SU-DHL-6 (cell line): Measurements from ENCODE around the gene C19orf38.
A peak's percentile ranks its signal among the peaks of the same experiment; 100 is the strongest.
"Not testable (repeated sequence)": the region's sequence is repeated elsewhere in the genome, so short reads cannot be mapped to it uniquely, and the experiment has no call there.

Source experiments
- H2AFZ ChIP-seq: fragments of 200-600 bp; sonication (generic); 2 replicates; pipeline ENCODE4 v1.6.1; 2014; ENCODE audit warnings: low read depth, mild to moderate bottlenecking, moderate library complexity, mixed read lengths, antibody characterized with exemption, low read length; ENCODE audit not compliant: severe bottlenecking
- H3F3A ChIP-seq: fragments of 200-600 bp; shearing (Covaris generic); 2 replicates; pipeline ENCODE4 v1.6.0; 2016; ENCODE audit warnings: antibody characterized with exemption, mild to moderate bottlenecking; ENCODE audit not compliant: insufficient read depth
- H3K27ac ChIP-seq: fragments of 200-600 bp; sonication (generic); 2 replicates; pipeline ENCODE4 v1.5.1; 2016; ENCODE audit warnings: low read depth, mild to moderate bottlenecking, low read length, moderate library complexity, mixed read lengths
- H3K27me3 ChIP-seq: fragments of 200-600 bp; sonication (generic), shearing (Covaris generic); 2 replicates; pipeline ENCODE4 v1.6.0; 2014; ENCODE audit warnings: mild to moderate bottlenecking, low read length
- H3K36me3 ChIP-seq: fragments of 200-600 bp; sonication (generic); 2 replicates; pipeline ENCODE4 v1.6.1; 2014; ENCODE audit warnings: mild to moderate bottlenecking, low read length, mixed read lengths
- H3K4me2 ChIP-seq: fragments of 300-600, 200-600 bp; shearing (Covaris generic), sonication (generic); 2 replicates; pipeline ENCODE4 v1.6.0; 2014; ENCODE audit warnings: low read length, low read depth, mild to moderate bottlenecking; ENCODE audit not compliant: poor library complexity, severe bottlenecking
- H3K4me3 ChIP-seq: fragments of 200-600 bp; sonication (generic); 2 replicates; pipeline ENCODE4 v1.5.1; 2014; ENCODE audit warnings: antibody characterized with exemption, low read length, mild to moderate bottlenecking, mixed read lengths; ENCODE audit not compliant: insufficient read depth, poor library complexity, severe bottlenecking
- H3K79me2 ChIP-seq: fragments of 200-600 bp; sonication (generic); 2 replicates; pipeline ENCODE4 v1.6.1; 2014; ENCODE audit warnings: mild to moderate bottlenecking, low read length, moderate library complexity; ENCODE audit not compliant: insufficient read depth
- H3K9ac ChIP-seq: fragments of 200-600 bp; sonication (generic); 2 replicates; pipeline ENCODE4 v1.7.0; 2014; ENCODE audit warnings: mild to moderate bottlenecking, low read length
- H3K9me2 ChIP-seq: fragments of 200-600 bp; sonication (generic); replicated peaks from 2 replicates; pipeline ENCODE4 v1.6.1; 2014; ENCODE audit warnings: low read length; ENCODE audit not compliant: insufficient read depth
- H3K9me3 ChIP-seq: fragments of 200-600 bp; sonication (generic); 2 replicates; pipeline ENCODE4 v1.6.1; 2014; ENCODE audit warnings: low read length, mixed read lengths; ENCODE audit not compliant: insufficient read depth
- H4K20me1 ChIP-seq: fragments of 200-600 bp; sonication (generic); 2 replicates; pipeline ENCODE4 v1.6.1; 2014; ENCODE audit warnings: low read depth, mild to moderate bottlenecking, antibody characterized with exemption, low read length, moderate library complexity, mixed read lengths
- CTCF ChIP-seq: fragments of 200-600 bp; sonication (generic); IDR thresholded peaks from one replicate; pipeline ENCODE4 v1.5.1; 2017; ENCODE audit warnings: antibody characterized with exemption, mild to moderate bottlenecking, low read length, moderate library complexity; ENCODE audit not compliant: insufficient read depth, poor library complexity, severe bottlenecking
- EZH2phosphoT487 ChIP-seq: fragments of 200-600 bp; sonication (generic), shearing (Covaris generic); conservative IDR thresholded peaks from 2 replicates; pipeline ENCODE4 v1.6.1; 2018; ENCODE audit warnings: mild to moderate bottlenecking, antibody characterized with exemption, low read length, moderate library complexity, mixed read lengths

C19orf38 gene

GRCh38 chr19:10874024-10874423, 25.8 kb downstream of the C19orf38 start:
- TF ChIP-seq EZH2phosphoT487 (no peak), CTCF (no peak)
- no peak overlapping the region; the same call in 1 of the 2 replicates for H3K27ac ChIP-seq

GRCh38 chr19:10876459-10877240, 28.4 kb downstream of the C19orf38 start:
- Histone ChIP-seq H3K27me3 (no peaks in the 10 kb centered on the region), H3K9me2 (no peaks in the 10 kb centered on the region), H3K27ac (peak overlapping the region; percentile 47), H3K79me2 (peaks cover 86% of the 10 kb centered on the region), H3F3A (peaks cover 16% of the 10 kb centered on the region), H3K4me3 (no peak overlapping the region), H3K4me2 (peak overlapping the region; percentile 26), H3K9me3 (no peaks in the 10 kb centered on the region), H3K9ac (peak overlapping the region; percentile 7; the same call in 1 of the 2 replicates), H3K36me3 (no peaks in the 10 kb centered on the region), H2AFZ (no peak overlapping the region), H4K20me1 (no peaks in the 10 kb centered on the region)
- no peak for TF ChIP-seq EZH2phosphoT487
- no peak for TF ChIP-seq CTCF

More at GRCh38 chr19:10874024-10874423, 25.8 kb downstream of the C19orf38 start:
- Histone ChIP-seq H3K9me3 (no peaks in the 10 kb centered on the region), H3F3A (peaks cover 16% of the 10 kb centered on the region), H3K79me2 (peaks cover 60% of the 10 kb centered on the region), H3K4me2 (peak overlapping the region; percentile 19), H3K9me2 (no peaks in the 10 kb centered on the region), H3K4me3 (no peak overlapping the region), H4K20me1 (no peaks in the 10 kb centered on the region), H3K27me3 (no peaks in the 10 kb centered on the region), H3K9ac (no peak overlapping the region), H3K36me3 (no peaks in the 10 kb centered on the region), H2AFZ (no peak overlapping the region)

GRCh38 chr19:10877608-10878007, 29.4 kb downstream of the C19orf38 start:
- H3F3A ChIP-seq = peaks cover 14% of the 10 kb centered on the region
- not testable (repeated sequence) for H4K20me1 ChIP-seq, H3K36me3 ChIP-seq, H3K4me3 ChIP-seq, H3K9me2 ChIP-seq, H3K9me3 ChIP-seq, H2AFZ ChIP-seq, H3K27me3 ChIP-seq
- peak overlapping the region; percentile 72 for H3K27ac ChIP-seq
- H3K9ac ChIP-seq = peak overlapping the region; percentile 52
- peaks cover 86% of the 10 kb centered on the region for H3K79me2 ChIP-seq
- H3K4me2 ChIP-seq = peak overlapping the region; percentile 58

- peaks cover 86% of the 10 kb centered on the region for H3K79me2 ChIP-seq
- no peaks in the 10 kb centered on the region for H3K9me2 ChIP-seq
- no peaks in the 10 kb centered on the region for H3K36me3 ChIP-seq
- no peaks in the 10 kb centered on the region for H4K20me1 ChIP-seq
- H3K4me3 ChIP-seq = peak overlapping the region; percentile 9
- peak overlapping the region; percentile 58 for H3K4me2 ChIP-seq
- peaks cover 9% of the 10 kb centered on the region for H3F3A ChIP-seq
- H3K27me3 ChIP-seq = no peaks in the 10 kb centered on the region
- TF ChIP-seq EZH2phosphoT487 (no peak), CTCF (no peak)
- peak overlapping the region; percentile 52 for H3K9ac ChIP-seq
- H3K27ac ChIP-seq = peak overlapping the region; percentile 72
- no peaks in the 10 kb centered on the region for H3K9me3 ChIP-seq
- no peak overlapping the region for H2AFZ ChIP-seq
Observed at GRCh38 chr19:10878253-10878652, 30.0 kb downstream of the C19orf38 start.
